ENCODE results near the gene SDCCAG8. TPM values are rescaled to one million over a fixed set of nuclear protein-coding genes. Genes with fewer than 3 reads are reported as not detected.

Gene SDCCAG8
- total RNA-seq, 2 experiments from 2014 or later = 18.3 to 21.2 TPM

GRCh38 chr1:243267914-243268653 lies 12.2 kb downstream of the SDCCAG8 start:
- TF ChIP-seq CTCF (IDR thresholded peaks at IDR 0.05) = no peak
- Histone ChIP-seq H3K36me3 (ENCODE audit: insufficient read depth, low read length) (peaks cover 3% of the 10 kb centered on the region), H3K27ac (ENCODE audit: low read depth in 1 of 2, low read length in 2 of 2) (no peak overlapping the region), H3K4me1 (ENCODE audit: insufficient read depth, low read length) (no peaks in the 10 kb centered on the region), H3K9me3 (ENCODE audit: control insufficient read depth in 1 of 2, insufficient read depth in 1 of 2, low read length in 2 of 2) (no peaks in the 10 kb centered on the region), H3K4me3 (ENCODE audit: low read length) (no peak overlapping the region), H3K27me3 (ENCODE audit: control insufficient read depth in 1 of 2, insufficient read depth in 2 of 2, low read length in 2 of 2) (no peaks in the 10 kb centered on the region)
- POLR2A ChIA-PET = no interaction called here
- Mint-ChIP-seq H3K36me3 (ENCODE audit: low read depth) (peaks cover 37% of the 10 kb centered on the region), H3K4me3 (no peak overlapping the region), H3K9me3 (no peaks in the 10 kb centered on the region), H3K27me3 (no peaks in the 10 kb centered on the region), H3K4me1 (ENCODE audit: low read depth) (peaks cover 38% of the 10 kb centered on the region), H3K27ac (no peak overlapping the region)
- intact Hi-C loops (cut with DNase I, micrococcal nuclease) = loop anchor here in 1 of 2 experiments (5.0 kb wide), 1 partner anchor 36 kb away; no protein-coding TSS in a partner anchor
- CTCF ChIA-PET = no interaction called here
- DNase-seq (peak in 1 of 14 experiments; percentile 15), ATAC-seq (ENCODE audit: poor library complexity) (no peak)

DNA sequence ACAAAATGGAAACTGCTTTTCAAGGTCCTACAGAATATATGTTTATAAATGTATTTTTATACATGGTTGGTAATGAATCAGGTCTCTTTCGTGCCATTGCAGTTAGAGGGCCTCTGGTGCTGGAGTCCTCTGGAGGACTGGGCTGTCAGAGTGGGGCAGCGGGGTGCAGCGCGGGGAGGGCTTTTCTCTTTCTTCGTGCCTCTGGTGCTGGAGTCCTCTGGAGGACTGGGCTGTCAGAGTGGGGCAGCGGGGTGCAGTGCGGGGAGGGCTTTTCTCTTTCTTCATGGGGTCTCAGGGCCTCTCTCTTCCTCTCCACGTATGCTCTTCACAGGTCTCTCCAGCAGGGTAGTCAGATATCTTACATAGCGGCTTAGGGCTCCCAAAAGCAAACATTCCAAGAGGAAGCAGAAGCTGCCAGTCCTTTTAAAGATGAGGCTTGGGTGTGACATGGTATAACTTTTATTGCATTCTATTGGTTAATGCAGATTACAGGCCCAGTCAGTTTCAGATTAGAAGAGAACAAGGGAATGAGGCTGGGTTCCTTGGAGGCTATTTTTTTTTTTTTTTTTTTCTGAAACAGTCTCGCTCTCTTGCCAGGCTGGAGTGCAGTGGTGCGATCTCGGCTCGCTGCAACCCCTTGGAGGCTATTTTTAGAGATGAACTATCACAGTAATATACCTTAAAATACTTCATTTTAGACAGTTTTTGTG lies 13.1 kb downstream of the SDCCAG8 start:
- Mint-ChIP-seq H3K27ac (no peak overlapping the region), H3K36me3 (ENCODE audit: low read depth) (peaks cover 45% of the 10 kb centered on the region), H3K4me1 (ENCODE audit: low read depth) (peaks cover 33% of the 10 kb centered on the region), H3K4me3 (no peak overlapping the region), H3K27me3 (no peaks in the 10 kb centered on the region), H3K9me3 (no peaks in the 10 kb centered on the region)
- no peaks in the 10 kb centered on the region for H3K9me3 ChIP-seq (ENCODE audit: control insufficient read depth in 1 of 2, insufficient read depth in 1 of 2, low read length in 2 of 2)
- H3K4me3 ChIP-seq (ENCODE audit: low read length) = no peak overlapping the region
- no peaks in the 10 kb centered on the region for H3K4me1 ChIP-seq (ENCODE audit: insufficient read depth, low read length)
- no peak for ATAC-seq (ENCODE audit: poor library complexity)
- H3K36me3 ChIP-seq (ENCODE audit: insufficient read depth, low read length) = peaks cover 7% of the 10 kb centered on the region
- intact Hi-C loops (cut with DNase I, micrococcal nuclease) = loop anchor here in 1 of 2 experiments (5.0 kb wide), 1 partner anchor 37 kb away; no protein-coding TSS in a partner anchor
- no peaks in the 10 kb centered on the region for H3K27me3 ChIP-seq (ENCODE audit: control insufficient read depth in 1 of 2, insufficient read depth in 2 of 2, low read length in 2 of 2)
- POLR2A ChIA-PET = interaction anchor here (1.2 kb wide), 1 partner anchor 14 kb away, joined by 6 read pairs; the partner anchor contains the start of genes CEP170 and SDCCAG8
- no peak overlapping the region for H3K27ac ChIP-seq (ENCODE audit: low read depth in 1 of 2, low read length in 2 of 2)
- no peak for TF ChIP-seq CTCF (IDR thresholded peaks at IDR 0.05)
- CTCF ChIA-PET = no interaction called here
- no peak for DNase-seq

DNA sequence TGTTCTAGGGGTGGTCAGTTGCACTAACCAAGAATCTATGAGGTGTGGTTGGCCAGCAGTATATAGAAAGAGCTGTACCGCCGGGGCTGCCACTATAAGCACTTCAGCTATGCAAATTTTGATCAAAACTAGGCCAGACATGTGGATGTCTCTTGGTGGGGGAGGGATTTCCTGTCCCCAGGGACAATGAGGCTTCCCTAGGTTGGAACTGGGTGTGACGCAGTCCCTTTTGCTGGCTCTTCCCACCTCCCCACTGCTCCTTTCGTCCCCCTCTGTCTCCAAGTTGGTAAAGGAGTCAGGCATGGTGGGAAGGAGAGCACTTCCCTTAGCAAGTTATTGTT lies 13.6 kb downstream of the SDCCAG8 start:
- DNase-seq (no peak), ATAC-seq (ENCODE audit: poor library complexity) (no peak)
- no peaks in the 10 kb centered on the region for H3K9me3 Mint-ChIP-seq
- TF ChIP-seq CTCF (IDR thresholded peaks at IDR 0.05) = no peak
- peaks cover 7% of the 10 kb centered on the region for H3K36me3 ChIP-seq (ENCODE audit: insufficient read depth, low read length)
- H3K4me1 Mint-ChIP-seq (ENCODE audit: low read depth) = peaks cover 31% of the 10 kb centered on the region
- H3K27ac Mint-ChIP-seq = no peak overlapping the region
- no peaks in the 10 kb centered on the region for H3K9me3 ChIP-seq (ENCODE audit: control insufficient read depth in 1 of 2, insufficient read depth in 1 of 2, low read length in 2 of 2)
- H3K27me3 Mint-ChIP-seq = no peaks in the 10 kb centered on the region
- H3K4me3 Mint-ChIP-seq = no peak overlapping the region
- peaks cover 49% of the 10 kb centered on the region for H3K36me3 Mint-ChIP-seq (ENCODE audit: low read depth)
- no peaks in the 10 kb centered on the region for H3K4me1 ChIP-seq (ENCODE audit: insufficient read depth, low read length)
- ChIA-PET POLR2A (interaction anchor here (1.2 kb wide), 1 partner anchor 15 kb away, joined by 6 read pairs; the partner anchor contains the start of genes CEP170 and SDCCAG8), CTCF (no interaction called here)
- no peaks in the 10 kb centered on the region for H3K27me3 ChIP-seq (ENCODE audit: control insufficient read depth in 1 of 2, insufficient read depth in 2 of 2, low read length in 2 of 2)
- H3K4me3 ChIP-seq (ENCODE audit: low read length) = no peak overlapping the region
- no peak overlapping the region for H3K27ac ChIP-seq (ENCODE audit: low read depth in 1 of 2, low read length in 2 of 2)
- intact Hi-C loops (cut with DNase I, micrococcal nuclease) = loop anchor here in 1 of 2 experiments (5.0 kb wide), 1 partner anchor 37 kb away; no protein-coding TSS in a partner anchor

All from CD4-positive, alpha-beta T cell (primary cell).